ENCODE measurements around the gene NCOR1.
A peak's percentile ranks its signal among the peaks of the same experiment; 100 is the strongest.
"Not testable (repeated sequence)": the region's sequence is repeated elsewhere in the genome, so short reads cannot be mapped to it uniquely, and the experiment has no call there.

The NCOR1 gene

DNA sequence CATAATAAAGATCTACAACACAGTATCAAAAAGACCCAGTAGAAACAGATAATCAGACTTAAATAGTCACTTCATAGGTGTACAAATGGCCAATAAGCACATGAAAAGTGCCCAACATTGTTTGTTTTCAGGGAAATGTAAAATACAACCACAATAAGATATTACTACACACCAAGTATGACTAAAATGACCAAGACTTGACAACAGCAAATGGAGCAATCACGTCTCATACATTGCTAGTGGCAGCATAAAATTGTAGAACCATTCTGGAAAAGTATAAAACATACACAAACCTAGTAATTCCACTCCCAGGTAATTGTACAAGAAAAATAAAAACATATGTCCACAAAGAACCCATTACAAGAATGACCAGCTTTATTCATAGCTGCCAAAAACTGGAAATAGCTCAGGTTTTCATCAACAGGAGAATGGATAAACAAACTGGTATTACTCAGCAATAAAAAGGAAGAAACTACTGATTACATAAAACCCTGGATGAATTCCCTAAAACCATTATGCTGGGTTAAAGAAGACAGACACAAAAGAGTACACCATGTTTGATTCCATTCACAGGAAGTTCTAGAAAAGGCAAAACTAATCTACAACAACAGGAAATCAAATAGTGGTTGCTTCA is 130.2 kb downstream of the NCOR1 start:
- no peak for DNase-seq (ENCODE audit: low spot score)

DNA sequence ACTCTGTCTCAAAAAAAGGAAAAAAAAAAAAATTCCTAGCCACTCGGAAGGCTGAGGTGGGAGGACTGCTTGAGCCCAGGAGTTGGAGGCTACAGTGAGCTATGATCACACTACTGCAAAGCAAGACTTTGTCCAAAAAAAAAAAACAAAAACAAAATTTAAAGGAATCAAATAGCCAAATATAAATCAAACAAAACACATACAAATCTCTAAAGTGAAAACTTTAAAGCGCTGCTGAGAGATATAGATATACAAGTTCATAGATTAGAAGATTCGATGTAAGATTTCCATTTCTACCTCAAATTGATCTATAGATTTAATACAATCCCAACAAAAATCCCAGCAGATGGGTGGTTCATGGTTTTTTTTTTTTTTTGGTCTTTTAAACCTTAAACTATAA is 132.1 kb downstream of the NCOR1 start:
- no peak for DNase-seq (ENCODE audit: low spot score)

- DNase-seq (ENCODE audit: low spot score): no peak
These were observed 133.7 kb downstream of the NCOR1 start for GRCh38 chr17:16081507-16082087.

DNA sequence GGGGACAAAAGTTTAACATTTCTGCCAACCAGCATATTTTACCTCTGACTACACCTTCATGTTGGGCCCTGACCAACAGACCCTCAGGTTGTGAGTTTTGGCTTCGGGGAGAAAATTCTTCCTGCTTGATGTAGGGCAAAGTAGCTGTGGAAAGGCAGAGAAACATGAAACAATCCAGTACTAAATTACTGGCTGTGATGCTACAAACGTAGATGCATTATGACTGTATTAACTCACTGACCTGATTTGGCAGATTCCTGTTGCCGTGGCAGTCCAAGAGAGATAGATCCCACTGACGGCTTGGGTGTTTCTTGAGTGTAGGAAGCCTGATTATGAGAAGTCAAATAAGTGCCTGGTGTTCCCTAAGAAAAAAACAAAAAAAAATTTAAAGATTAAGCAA is 135.0 kb downstream of the NCOR1 start:
- DNase-seq (ENCODE audit: low spot score): no peak

DNA sequence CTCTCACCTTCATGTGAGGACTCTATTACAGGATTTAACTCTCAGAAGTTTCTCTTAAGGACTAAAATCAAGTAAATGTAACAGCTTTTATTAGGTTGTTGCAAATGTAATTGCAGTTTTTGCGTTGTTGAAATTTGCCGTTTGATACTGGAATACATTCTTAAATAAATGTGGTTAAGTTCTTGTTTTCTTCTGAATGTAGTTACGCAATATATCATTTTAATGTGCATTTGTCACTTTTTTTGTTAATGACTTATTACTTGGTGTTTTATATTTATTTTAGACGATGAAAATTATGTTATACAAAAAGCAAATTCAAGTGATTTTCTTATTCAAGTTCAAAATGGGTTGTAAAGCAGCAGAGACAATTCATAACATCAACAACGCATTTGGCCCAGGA is 139.4 kb downstream of the NCOR1 start:
- DNase-seq (ENCODE audit: low spot score): no peak

- DNase-seq (ENCODE audit: low spot score): no peak
These were observed 140.9 kb downstream of the NCOR1 start for GRCh38 chr17:16074423-16074822.

DNA sequence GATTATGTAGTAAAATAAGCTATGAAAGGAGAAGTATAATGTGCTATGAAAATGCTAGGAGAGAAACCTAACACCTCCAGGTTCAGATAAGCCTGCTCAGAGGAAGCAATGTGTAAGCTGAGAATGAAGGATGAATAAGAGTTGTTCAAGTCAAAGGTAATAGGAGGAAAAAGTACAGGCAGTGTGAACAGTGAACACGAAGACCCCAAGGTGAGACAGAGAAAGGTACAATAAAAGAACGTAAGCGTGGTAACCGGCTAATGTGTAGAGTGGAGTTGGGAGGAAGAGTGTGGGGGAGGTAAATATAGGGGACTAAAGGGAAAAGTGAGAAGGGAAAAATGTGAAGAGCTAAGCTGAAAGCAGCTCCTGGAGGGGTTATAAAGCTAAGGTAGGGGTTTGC is 141.5 kb downstream of the NCOR1 start:
- DNase-seq (ENCODE audit: low spot score): no peak

DNA sequence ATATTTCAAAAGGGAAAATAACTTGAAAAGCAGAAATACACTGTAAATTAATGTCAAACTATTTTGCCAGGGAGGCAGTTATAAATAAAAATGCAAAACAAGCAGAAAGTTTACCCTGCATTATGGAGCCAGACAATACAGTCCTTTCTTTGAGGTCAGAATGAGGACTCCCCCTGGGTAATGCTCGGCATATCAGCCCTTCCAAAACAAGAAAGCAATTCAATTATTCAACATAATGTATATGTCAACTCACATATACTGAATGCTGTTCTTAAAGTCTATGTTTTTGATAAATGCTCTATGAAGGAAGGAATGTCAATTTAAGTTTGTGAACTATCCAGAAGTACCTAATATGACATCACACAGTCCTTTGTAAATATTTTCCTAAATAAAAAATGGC is 143.3 kb downstream of the NCOR1 start:
- DNase-seq (ENCODE audit: low spot score): no peak

GRCh38 chr17:16068323-16068722 is 147.0 kb downstream of the NCOR1 start:
- no peak for DNase-seq (ENCODE audit: low spot score)

DNA sequence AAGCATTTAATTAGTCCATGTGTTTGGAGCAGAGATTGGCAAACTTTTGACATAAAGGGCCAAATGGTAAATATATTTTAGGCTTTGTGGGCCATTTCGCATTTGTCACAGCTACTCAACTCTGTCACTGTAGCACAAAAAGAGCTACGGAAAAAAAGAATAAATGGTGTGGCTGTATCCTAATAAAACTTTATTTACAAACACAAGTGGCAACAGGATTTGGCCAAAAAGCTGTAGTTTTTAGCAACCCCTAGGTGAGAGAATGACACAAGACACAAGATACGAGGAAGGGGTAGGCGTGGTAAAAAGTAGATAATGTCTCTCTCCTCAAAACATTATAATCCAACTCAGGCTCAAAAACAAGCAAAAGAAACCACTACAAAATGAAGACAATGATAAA is 149.2 kb downstream of the NCOR1 start:
- no peak for DNase-seq (ENCODE audit: low spot score)

DNA sequence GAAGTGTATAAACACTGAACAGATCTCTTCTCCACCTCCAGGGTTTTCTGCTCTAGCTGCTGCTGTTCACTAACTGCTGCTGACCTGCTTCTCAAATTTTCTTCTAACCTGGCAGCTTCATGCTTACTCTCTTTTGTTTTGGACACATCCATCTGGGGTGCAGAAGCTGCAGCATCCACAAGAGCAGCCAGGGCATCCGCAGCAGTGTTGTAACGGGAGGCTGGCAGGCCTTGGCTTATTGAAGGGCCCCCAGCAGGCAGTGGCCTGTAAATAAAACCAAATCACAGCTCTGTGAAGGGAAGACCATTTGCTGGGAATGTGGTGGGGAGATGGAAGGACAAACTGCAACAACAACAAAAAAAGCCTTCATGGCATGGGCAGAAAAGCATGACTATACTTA is 153.7 kb downstream of the NCOR1 start:
- DNase-seq (ENCODE audit: low spot score): no peak

DNA sequence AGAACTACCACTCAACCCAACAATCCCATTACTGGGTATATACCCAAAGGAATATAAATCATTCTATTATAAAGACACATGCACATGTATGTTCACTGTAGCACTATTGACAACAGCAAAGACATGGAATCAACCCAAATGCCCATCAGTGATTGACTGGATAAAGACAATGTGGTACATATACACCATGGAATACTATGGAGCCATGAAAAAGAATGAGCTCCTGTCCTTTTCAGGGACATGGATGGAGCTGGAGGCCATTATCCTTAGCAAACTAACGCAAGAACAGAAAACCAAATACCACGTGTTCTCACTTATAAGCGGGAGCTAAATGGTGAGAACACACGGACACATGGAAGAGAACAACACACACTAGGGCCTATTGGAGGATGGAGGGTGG is 160.2 kb downstream of the NCOR1 start:
- not testable (repeated sequence) for DNase-seq (ENCODE audit: low spot score)

GRCh38 chr17:16052486-16052885 is 162.8 kb downstream of the NCOR1 start:
- no peak for DNase-seq (ENCODE audit: low spot score)

GRCh38 chr17:16050844-16051243 is 164.5 kb downstream of the NCOR1 start:
- no peak for DNase-seq (ENCODE audit: low spot score)

- DNase-seq (ENCODE audit: low spot score): no peak
These were observed 166.4 kb downstream of the NCOR1 start for GRCh38 chr17:16048811-16049449.

- DNase-seq (ENCODE audit: low spot score): no peak
These were observed 168.4 kb downstream of the NCOR1 start for GRCh38 chr17:16046966-16047365.

DNA sequence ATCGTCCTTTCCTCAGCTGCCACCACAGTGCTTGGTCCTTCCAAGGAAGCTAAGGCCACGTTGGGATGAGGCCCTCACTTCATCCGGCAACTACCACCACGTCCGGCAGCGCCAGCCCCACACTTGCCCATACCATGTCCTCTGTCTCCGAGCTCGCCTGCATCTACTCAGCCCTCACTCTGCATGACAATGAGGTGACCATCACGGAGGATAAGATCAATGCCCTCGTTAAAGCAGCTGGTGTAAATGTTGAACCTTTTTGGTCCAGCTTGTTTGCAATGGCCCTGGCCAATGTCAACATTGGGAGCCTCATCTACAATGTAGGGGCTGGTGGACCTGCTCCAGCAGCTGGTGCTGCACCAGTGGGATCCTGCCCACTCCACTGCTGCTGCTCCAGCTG is 170.8 kb downstream of the NCOR1 start:
- no peak for DNase-seq (ENCODE audit: low spot score)

DNA sequence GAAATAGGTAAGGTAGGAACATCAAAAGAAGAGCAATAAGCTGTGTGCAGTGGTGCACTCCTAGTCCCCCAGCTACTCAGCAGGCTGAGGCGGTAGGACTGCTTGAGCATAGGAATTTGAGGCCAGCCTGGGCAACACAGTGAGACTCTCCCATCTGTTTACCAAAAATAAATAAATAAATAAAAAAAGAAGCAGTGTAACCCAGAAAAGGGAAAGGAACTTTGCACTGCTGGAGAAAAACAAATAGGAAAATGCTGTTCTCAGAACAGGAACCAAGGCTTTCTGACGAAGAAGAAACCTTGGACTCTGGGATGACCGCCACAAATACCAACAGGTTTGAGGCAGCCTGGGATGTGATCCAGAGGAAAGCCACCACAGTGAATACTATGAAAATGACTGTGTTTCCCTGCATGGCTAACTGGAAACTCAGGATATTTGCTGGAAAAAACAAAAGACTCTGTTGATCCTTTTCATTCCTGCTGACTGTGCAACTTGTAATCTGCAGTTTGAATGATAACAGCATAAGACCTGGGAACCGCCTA is 174.6 kb downstream of the NCOR1 start:
- DNase-seq (ENCODE audit: low spot score): peak; percentile 53

GRCh38 chr17:16037636-16038035 is 177.7 kb downstream of the NCOR1 start:
- no peak for DNase-seq (ENCODE audit: low spot score)

GRCh38 chr17:16036261-16036660 is 179.1 kb downstream of the NCOR1 start:
- no peak for DNase-seq (ENCODE audit: low spot score)

DNA sequence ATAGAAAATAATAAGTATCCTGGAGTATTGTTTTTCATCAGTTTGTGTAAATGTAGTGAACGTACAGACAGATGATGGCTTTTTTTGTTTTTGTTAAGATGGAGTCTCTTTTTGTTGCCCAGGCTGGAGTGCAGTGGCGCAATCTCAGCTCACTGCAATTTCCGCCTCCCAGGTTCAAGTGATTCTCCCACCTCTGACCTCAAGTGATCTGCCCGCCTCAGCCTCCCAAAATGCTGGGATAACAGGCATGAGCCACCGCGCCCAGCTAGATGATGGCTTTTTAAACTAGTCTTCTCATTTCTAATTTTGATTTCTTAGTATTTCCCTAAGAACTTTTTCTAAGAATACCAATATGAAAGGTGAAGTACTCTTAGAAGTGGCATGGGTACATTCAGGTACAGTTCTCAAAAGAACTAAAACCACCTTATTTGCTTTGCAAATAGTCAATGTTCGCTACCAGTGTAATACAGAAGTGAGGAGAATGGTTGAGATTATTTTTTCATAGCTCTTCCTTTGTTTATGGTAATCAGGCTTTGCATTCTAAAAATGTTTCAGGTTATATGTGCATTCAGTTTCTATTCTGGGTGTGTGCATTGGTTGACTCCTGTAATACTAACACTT is 181.5 kb downstream of the NCOR1 start:
- DNase-seq (ENCODE audit: low spot score): no peak

- DNase-seq (ENCODE audit: low spot score): no peak
These were observed 187.4 kb downstream of the NCOR1 start for GRCh38 chr17:16027708-16028584.
